HG02642 (cell line): ENCODE measurements around the gene SAMD4A.

Source experiments
- ATAC-seq: cut with Tn5 transposase; IDR thresholded peaks from one replicate; pipeline ENCODE4 v1.9.1; 2021; ENCODE audit warnings: mild to moderate bottlenecking; ENCODE audit not compliant: unreplicated experiment, poor library complexity

The SAMD4A gene

DNA sequence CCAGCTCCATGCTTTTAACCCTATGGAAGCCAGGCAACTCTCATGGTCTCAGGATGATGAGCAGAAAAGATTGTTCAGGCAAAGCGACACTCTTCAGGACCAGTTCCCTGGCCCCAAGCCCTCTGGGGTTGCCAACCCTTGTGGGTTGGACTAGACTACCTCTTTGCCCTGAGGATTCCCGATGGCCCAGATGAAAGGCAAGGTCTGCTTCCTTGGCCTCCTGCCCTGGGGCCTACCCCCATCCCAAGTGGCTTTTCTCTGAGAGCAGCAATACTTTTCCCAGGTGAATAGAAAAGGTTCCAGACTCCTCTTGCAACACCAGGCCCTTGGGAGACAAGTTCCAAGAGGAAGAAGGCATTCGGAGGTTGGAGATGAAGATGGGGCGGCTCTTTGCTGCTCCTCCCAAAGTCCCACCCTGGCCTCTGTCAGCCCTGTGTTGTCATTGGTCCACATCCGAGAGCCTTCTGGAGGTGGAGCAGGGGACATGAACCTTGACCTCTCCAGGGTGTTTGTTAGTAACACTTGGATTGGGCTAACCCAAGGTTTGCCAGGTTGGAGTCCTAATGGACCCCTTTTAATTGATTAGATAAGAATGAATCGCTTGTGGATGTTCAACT is 204.6 kb downstream of the SAMD4A start:
- ATAC-seq: no peak

DNA sequence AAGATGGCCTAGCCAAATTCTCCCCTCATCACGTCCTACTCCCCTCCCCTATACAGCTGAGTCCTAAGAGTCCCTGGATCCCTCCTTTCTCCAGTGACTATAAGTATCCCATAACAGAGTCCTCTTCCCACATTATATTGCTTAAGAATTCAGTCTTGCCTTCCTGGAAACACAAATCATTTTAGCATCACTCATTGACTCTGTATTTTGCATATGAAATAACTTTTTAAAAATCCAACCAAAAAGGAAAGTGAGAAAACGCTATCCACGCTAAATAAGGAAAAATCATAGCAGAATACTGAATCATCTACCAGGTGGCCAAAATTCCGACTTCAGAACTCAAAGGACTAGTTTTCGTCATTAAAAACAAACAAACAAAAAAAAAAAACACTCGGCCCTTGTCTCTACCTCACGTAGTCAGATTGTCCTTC is 205.5 kb downstream of the SAMD4A start:
- ATAC-seq: no peak

DNA sequence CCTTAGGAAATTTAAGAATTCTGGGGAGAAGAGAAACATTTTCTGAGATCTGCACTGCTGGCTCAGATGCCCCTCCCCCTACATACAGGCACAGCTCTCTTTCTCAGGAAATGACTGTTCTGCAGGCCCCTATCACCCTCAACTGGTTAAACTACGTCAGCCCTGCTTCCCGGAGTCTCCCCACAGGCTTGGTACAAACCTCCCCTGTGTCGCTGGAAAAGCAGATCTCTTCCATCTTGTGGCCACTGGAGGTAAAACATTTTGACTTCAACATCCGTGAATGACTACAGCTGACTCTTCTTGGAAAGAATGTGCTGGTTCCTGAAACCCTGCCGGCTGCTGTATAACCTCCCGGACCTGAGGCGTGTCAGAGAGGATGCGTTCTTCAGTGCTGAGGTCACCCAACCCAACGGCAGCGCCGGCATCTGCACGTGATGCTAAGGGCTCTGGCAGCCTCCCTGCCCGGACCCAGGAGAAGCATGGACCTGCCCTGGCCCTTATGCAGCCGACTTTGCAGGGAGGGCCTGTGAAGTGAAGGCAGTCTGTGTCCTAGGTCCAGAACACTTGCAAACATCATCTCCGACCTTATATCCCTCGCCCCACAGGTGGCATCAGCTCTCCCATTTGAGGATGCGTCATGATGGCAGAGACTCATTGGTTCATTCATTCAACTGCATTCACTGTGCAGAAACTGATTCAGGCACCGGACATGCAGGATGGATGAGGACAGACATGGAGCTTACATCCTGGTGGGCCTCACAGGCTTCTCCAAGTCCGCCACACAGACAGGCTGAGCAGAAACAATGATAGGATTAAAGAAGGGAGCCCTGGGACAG is 206.5 kb downstream of the SAMD4A start:
- ATAC-seq: peak; percentile 42

DNA sequence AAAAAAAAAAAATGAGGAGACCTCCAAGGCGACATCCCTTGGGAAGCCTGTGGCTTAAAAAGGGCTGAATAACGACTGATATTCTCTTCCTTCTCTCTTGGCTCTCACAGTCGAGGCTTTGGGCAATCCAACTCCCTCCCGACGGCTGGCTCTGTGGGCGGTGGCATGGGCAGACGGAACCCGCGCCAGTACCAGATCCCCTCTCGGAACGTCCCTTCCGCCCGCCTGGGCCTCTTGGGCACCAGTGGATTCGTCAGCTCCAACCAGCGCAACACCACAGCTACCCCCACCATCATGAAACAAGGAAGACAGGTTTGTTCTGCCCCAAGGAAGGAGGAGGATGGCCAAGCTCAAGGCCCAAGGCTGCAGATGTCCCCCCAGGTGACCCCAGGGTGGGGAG is 207.9 kb downstream of the SAMD4A start:
- ATAC-seq: no peak

DNA sequence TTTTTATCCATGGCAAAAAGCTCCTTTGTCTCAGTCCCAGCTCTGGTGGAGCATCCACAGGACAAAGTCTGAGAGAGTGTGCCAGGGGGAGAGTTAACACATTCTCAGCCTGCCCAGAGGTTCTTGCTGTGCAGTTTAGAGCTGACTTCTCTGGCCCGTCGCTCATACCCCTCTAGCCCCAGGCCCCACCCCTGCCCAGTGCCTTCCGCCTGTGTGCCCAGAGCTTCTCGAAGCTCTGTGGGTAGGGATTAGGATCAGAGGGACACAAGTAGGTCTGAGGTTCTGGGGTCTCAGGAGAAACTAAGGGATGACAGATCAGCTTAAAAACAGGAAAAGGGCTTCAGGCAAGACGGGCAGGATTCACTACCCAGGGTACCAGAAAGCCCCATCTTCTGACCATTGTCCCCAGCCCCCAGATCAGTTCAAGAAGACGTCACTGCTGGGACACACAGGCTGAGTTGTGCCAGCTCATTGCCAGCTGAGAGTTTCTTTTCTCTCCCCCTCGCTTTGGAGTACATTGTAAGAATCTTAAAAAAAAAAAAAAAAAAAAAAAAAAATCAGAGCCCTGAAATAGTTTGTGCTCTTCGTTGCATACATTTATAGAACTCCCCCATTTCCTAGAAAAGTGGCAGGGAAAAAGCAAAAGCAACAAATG is 208.7 kb downstream of the SAMD4A start:
- no peak for ATAC-seq

DNA sequence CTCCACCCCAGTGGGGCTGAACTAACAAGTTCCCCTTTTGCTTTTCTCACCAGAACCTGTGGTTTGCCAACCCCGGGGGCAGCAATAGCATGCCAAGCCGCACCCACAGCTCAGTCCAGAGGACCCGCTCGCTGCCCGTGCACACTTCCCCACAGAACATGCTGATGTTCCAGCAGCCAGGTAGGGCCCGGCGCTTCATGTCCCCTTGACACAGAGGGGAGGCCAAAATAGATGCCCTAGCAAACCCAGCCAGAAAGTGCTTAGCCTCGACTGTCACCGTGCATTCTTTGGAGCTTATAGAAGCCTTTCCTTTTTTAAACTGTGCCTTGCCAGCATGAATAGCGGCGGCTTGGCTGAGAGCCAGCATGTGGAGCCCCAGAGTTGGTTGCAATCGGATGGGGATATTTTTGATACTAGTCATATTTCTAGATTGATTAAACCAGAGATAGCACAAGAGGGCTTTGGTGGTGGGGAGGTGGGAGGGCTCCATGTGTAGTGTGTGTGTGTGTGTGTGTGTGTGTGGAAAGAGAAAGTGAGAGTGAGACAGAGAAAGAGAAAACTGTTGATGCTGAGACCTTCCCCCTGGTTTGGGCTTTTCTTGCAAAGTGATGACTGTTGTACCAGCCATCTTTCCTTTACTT is 209.6 kb downstream of the SAMD4A start:
- no peak for ATAC-seq

DNA sequence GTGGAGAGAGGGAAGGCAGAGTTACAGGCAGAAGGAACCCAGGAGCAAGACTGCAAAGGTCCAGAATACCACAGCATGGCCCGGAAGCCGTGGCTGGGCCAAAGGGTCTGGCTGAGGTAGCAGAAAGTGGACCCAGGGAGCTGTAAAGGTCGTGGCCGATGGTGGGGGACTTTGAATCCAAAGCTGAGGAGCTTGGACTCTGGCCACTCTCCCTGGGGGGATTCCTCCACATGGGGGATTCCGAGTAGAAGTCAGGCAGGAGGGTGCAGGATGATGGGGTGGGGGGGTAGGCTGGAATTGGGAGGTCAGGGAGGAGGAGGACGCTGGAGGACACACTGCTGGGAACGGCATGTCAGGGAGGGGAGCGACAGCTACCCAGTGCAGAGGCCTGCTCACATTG is 210.5 kb downstream of the SAMD4A start:
- ATAC-seq: no peak

DNA sequence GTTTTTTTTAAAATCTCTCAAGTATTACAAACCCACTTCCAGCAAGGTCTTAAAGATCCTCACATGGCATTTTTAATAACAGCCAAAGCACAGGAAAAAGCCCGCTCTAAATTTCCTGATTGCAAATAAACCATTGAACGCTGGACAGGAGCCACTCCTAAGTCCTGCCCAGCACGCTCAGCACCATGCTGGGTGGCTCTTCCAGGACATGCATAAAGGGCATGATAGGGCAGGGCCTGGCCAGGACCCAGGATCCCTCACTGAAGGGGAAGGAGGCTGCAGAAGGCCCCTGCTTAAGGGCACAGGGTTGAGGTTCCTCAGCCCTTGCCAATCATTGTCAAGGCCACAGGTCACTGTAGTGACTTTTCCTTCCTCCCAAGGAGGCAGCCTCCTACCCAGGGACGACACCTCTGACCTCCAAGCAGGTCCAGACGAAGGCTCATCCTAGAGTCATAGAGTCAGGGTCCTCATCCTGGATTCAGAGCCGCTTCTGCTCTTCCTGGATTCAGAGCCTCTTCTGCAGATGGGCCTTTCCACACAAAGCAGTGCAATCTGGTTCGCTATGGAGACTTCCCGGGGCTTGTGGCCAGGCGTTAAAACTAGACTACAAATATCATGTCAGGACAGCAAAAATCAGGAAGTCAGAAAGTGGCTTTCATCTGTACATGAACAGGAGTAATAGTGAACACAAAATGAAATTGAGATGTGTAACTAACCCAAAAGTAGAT is 211.9 kb downstream of the SAMD4A start:
- ATAC-seq: no peak

DNA sequence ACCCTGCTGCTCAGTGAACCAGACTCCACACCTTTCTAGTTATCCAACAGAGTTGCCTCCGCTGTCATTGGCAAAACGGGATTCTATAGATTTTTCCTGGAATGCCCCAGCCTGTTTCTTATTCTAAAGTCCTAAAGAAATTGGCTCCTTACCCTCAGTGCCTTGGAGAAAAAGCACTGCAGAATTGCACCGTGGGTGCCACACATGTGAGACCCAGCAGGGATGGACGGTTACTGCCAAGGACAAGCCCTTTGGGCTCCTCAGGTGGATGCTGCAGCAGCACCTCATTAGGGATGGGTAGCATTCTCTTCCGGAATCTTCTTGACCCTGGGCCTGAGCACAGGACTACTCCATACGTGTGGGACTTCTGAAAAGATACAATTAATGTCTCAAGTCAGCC is 214.2 kb downstream of the SAMD4A start:
- ATAC-seq: no peak

DNA sequence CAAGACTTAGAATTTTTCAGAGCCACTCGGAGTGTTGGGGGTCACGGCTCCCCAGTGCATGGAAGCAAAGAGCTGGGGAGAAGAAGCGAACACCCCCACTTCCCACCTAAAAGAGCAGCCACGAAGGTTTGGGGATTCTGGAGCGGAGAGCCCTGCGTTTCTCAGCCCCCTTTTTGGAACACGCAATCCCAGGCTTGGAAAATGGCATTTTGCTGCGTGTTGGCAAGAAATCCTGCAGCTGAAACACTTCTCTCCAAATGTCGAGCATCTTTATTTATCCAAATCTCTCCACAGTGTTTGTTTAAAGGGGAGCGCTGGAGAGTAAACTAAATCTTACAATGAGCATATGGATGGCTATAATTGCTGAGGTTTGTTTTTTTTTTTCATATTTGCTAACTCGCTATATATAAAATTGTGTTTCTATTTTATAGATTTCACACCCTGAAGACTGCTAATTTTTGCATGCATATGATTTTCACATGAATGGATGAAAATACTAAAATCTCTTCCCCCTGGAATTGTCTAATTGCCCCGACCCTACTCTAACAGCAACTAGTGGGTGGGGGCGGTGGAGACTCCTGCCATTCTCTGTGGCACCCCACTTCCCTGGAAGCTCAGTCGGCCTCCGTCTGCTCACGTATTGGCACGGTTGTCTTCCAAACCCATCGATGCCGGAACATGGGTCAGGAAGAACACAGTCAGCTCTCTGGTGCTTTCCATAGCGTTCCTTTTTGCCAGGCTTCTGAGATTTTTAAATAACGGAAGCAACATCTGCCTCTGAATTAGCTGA is 215.2 kb downstream of the SAMD4A start:
- no peak for ATAC-seq

DNA sequence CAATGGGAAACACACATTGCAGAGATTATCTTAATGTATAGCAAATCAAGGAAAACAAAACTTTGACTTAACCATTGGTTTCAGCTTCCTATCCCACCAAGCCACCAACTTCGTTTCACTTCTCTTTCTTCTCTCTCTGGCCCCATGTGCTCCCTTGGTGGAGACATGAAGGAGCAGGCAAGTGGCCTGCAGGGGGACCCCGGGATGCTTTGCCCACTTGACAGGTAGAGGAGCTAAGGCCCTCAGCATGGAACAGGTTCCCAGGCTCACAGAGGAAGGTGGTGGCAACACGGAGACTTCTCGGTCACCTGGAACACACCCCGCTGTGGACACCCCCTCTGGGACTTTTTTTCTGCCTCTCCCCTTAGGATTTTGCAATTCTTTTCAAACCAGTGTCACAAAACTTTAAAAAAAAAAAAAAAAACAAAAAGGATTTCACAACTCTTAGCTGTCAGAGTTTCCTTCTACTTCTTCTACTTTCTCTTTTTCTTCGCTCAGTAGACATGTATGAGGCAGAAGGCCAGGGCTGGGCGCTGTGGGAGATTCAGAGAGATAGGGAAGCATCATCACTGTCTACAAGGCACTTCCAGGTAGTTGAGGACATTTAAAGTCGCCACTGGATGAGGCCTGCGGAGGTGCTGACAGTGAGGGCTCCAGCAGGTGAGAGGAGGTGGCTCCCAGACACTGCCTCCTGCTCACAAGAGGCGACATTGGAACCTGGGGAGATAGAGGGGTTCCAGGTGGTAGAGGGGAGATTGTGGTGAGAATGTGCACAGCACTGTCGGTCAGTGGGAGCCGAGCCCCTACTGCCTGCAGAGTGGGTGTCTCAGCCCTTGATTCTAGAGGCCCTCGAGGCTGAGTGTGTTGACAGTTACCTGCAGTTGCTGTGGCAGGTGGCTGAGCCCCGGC is 216.1 kb downstream of the SAMD4A start:
- peak; percentile 85 for ATAC-seq

DNA sequence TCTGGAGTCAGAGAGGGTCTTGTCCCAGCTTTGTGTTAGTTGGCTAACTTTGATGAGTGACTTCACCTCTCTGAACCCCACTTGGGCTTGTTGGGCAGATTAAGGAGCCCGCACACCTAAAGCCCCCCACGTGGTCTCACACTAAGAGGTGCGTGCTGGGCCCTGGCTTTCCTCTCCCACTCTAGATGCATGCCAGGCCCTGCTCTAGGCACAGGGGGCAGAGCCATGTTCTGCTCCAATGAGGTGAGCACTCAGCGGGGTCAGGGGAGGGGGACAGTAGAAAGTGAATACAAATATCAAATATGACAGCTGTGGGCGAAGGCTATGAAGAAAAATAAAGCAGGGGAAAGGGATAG is 216.7 kb downstream of the SAMD4A start:
- ATAC-seq: no peak

DNA sequence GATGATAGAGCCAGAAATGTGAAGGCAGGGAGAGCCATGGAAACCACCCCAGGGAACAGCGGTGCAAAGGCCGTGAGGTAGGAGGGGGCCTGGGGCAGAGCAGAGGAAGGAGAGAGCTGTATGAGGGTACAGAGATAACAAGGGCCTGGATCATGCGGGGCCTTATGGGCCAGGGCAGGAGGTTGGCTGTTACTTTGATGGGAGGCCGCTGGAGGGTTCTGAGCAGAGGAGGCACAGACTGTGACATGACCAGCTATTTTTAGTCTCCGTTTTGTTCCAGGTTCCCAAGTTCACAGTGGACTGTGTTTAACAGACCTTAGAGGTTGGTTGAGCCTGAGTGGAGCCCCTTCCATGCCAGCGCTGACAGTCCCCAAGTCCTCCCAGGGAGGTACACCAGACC is 217.1 kb downstream of the SAMD4A start:
- ATAC-seq: no peak

DNA sequence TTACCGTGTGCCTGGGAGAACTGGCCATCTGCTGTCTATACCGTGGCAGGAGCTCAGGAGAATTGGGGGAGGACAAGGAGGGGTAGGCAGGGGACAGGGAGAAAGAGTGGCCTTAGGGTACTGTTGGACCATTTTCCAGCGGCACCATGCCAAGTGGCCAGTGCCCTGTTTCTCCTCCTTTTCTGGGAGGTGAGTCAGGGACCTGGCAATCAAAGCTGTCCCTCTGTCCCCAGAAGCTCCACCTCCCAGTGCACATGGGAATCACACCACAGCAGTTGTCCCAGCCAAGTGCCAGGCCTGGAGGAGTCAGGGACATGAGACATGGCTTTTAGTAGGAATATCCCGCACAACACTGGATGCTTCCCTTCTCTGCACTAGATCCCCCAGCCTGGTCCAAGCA is 217.7 kb downstream of the SAMD4A start:
- no peak for ATAC-seq

DNA sequence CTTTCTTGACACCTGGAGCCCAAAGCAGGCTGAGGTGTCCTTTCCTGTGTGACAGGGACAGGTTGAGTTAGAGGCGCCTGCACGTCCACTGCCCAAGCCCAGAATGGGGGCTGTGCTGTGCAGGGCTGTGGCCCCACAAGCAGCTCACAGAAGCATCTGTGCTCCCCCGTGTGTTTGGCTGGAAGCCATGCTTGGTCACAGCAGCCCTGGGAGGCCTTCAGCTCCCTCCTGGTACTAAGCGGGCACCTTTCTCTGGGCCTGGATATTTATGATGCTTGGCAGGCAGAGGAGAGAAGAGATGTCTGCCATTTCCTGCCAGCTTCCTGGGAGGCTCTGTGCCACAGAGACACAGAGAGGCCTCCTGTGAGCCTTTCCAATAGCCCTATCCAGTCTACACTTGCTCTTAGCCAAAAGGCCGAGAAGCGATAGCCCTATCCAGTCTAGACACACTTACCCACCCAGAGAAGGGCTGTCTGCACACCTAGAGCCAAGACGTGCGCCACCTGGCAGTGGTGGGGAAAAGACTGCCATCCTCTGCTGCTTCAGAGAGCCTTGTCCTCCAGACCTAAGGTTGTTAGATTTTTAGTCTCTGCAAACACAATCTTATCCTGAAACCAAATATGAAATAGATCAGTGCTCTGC is 218.3 kb downstream of the SAMD4A start:
- no peak for ATAC-seq

DNA sequence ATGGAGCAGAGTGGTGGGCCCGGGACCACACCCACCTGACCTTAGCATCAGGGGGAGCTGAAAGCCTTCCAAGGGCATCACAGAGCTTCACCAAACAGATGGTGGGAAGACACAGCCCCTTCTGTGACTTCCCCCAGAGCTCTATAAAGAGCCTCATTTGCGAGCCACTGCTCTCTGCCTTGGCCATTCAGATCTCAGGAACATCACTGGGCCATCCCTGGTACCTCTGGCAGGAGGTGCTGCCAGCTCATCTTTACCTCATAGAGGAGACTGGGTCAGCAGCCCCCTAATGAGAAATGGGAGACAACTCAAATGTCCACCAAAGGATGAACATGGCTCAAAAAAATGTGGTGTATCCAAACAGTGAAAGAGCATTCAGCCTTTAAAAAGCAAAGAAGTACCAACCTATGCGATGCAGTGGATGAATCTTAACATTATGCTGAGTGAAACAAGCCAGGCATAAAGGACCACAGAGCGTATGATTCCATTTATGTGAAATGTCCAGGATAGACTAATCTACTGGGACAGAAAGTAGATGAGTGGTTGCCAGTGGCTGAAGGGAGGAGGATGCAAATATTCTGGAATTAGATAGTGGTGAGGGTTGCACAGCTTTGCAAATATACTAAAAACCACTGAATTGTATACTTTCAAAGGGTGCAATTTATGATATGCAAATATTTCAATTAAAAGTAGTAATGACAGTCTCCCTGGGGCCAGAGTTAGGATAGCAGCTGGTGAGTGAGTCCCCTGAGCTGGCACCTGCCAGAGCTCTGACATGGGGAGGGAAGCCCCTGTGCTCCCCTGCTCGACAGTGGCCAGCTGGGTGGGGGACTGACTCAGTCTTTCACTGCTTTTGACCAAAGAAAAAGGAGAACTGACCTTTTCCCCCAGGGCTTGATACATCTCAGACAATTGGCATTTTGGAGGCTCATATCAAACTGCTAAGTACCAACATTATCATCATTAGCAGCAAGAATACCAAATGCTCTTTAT is 219.1 kb downstream of the SAMD4A start:
- ATAC-seq: no peak

DNA sequence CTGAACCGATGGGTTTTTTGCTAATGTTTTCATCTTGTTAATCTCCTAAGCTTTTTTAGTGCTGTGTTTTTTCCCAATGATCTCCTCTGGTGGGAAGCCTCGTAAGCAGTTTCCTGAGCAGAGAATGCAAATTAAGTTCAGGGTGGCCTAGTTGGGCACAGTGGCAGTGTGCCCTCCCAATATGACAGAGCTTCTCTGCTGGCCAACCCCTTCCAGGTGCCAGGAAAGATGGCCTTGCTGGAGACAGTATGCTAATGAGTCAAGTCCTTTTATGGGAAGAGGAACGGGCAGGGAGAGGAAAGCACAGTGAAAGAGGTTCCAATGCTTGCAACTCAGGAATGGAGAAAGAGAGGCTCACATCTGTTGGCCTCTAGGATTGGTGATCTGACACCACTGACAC is 219.9 kb downstream of the SAMD4A start:
- no peak for ATAC-seq
